ENCODE data around the gene FXYD5.

Gene FXYD5

GRCh38 chr19:35206855-35207254 is 52.3 kb downstream of the FXYD5 start:
- TF ChIP-seq FOXP2 (optimal IDR thresholded peaks at IDR 0.05; ENCODE audit: borderline replicate concordance, extremely low read depth, extremely low read length, insufficient read depth), result no peak
- TF ChIP-seq SIN3A (IDR thresholded peaks at IDR 0.05; ENCODE audit: borderline replicate concordance, insufficient read depth, low read length), result no peak
- no peak for TF ChIP-seq TAF1 (IDR thresholded peaks at IDR 0.05; ENCODE audit: borderline replicate concordance, insufficient read depth, low read length)
- no peak for TF ChIP-seq POLR2AphosphoS5 (IDR thresholded peaks at IDR 0.05; ENCODE audit: low read depth, low read length)

DNA sequence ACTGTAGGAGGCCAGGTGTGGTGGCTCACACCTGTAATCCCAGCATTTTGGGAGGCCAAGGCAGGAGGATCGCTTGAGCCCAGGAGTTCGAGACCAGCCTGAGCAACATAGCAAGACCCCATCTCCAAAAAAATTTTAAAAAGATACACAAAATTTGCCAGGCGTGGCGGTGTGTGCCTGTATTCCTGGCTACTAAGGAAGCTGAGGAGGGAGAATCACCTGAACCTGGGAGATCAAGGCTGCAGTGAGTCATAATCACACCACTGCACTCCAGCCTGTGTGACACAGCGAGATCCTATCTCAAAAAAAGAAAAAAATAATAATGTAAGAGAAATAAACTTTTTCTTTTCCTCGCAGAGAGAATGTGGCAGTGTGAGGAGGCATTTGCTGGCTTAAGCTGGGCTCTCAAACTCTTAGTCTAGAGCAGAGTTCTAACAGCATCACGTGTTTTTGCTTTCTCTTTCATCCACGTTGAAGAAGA is 52.9 kb downstream of the FXYD5 start:
- TF ChIP-seq POLR2AphosphoS5 (IDR thresholded peaks at IDR 0.05; ENCODE audit: low read depth, low read length) (no peak), FOXP2 (optimal IDR thresholded peaks at IDR 0.05; ENCODE audit: borderline replicate concordance, extremely low read depth, extremely low read length, insufficient read depth) (no peak), SIN3A (IDR thresholded peaks at IDR 0.05; ENCODE audit: borderline replicate concordance, insufficient read depth, low read length) (no peak), TAF1 (IDR thresholded peaks at IDR 0.05; ENCODE audit: borderline replicate concordance, insufficient read depth, low read length) (no peak)
- TF ChIP-seq, protein P1, sequence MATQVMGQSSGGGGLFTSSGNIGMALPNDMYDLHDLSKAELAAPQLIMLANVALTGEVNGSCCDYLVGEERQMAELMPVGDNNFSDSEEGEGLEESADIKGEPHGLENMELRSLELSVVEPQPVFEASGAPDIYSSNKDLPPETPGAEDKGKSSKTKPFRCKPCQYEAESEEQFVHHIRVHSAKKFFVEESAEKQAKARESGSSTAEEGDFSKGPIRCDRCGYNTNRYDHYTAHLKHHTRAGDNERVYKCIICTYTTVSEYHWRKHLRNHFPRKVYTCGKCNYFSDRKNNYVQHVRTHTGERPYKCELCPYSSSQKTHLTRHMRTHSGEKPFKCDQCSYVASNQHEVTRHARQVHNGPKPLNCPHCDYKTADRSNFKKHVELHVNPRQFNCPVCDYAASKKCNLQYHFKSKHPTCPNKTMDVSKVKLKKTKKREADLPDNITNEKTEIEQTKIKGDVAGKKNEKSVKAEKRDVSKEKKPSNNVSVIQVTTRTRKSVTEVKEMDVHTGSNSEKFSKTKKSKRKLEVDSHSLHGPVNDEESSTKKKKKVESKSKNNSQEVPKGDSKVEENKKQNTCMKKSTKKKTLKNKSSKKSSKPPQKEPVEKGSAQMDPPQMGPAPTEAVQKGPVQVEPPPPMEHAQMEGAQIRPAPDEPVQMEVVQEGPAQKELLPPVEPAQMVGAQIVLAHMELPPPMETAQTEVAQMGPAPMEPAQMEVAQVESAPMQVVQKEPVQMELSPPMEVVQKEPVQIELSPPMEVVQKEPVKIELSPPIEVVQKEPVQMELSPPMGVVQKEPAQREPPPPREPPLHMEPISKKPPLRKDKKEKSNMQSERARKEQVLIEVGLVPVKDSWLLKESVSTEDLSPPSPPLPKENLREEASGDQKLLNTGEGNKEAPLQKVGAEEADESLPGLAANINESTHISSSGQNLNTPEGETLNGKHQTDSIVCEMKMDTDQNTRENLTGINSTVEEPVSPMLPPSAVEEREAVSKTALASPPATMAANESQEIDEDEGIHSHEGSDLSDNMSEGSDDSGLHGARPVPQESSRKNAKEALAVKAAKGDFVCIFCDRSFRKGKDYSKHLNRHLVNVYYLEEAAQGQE (IDR thresholded peaks at IDR 0.05; ENCODE audit: insufficient read depth in 1 of 2, low read depth in 2 of 2, low read length in 2 of 2), result no peak

GRCh38 chr19:35208121-35208520 is 53.6 kb downstream of the FXYD5 start:
- TF ChIP-seq POLR2AphosphoS5 (IDR thresholded peaks at IDR 0.05; ENCODE audit: low read depth, low read length) (no peak), SIN3A (IDR thresholded peaks at IDR 0.05; ENCODE audit: borderline replicate concordance, insufficient read depth, low read length) (no peak), FOXP2 (optimal IDR thresholded peaks at IDR 0.05; ENCODE audit: borderline replicate concordance, extremely low read depth, extremely low read length, insufficient read depth) (no peak), TAF1 (IDR thresholded peaks at IDR 0.05; ENCODE audit: borderline replicate concordance, insufficient read depth, low read length) (no peak)
- TF ChIP-seq, protein P1 (IDR thresholded peaks at IDR 0.05; ENCODE audit: insufficient read depth in 1 of 2, low read depth in 2 of 2, low read length in 2 of 2), result no peak

GRCh38 chr19:35209646-35210045 is 55.1 kb downstream of the FXYD5 start:
- TF ChIP-seq POLR2AphosphoS5 (IDR thresholded peaks at IDR 0.05; ENCODE audit: low read depth, low read length), result no peak
- no peak for TF ChIP-seq SIN3A (IDR thresholded peaks at IDR 0.05; ENCODE audit: borderline replicate concordance, insufficient read depth, low read length)
- TF ChIP-seq, protein P1 (IDR thresholded peaks at IDR 0.05; ENCODE audit: insufficient read depth in 1 of 2, low read depth in 2 of 2, low read length in 2 of 2), result no peak
- no peak for TF ChIP-seq TAF1 (IDR thresholded peaks at IDR 0.05; ENCODE audit: borderline replicate concordance, insufficient read depth, low read length)
- no peak for TF ChIP-seq FOXP2 (optimal IDR thresholded peaks at IDR 0.05; ENCODE audit: borderline replicate concordance, extremely low read depth, extremely low read length, insufficient read depth)

DNA sequence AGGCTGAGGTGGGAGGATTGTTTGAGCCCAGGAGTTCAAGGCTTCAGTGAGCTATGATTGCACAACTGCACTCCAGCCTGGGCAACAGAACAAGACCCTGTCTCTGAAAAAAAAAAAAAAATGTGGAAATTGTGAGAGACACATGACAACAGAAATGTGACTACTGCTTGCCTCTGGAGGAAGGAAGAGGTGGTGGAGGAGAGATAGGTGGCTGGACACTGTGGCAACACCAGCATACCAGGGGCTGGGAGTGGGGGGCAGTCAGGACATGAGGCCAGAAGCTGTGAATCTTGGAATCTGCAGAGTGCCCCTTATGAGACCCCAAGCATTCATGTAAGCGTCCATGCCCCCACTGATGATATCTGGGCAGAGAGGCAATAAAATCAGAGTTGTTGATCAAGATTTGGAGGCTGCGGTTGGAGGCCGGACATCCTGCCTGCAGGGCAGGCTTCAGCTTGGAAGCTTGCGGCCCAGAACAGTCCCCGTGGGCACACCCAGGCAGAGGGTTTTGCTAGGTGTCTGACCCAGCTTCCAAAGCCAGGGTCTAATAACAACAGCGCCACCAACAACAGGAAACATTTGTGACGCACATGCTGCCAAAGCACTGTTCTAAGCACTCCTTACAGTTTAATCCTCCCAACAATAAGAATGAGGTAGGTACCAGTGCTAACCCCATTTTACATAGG is 57.2 kb downstream of the FXYD5 start:
- TF ChIP-seq TAF1 (IDR thresholded peaks at IDR 0.05; ENCODE audit: borderline replicate concordance, insufficient read depth, low read length), result no peak
- no peak for TF ChIP-seq FOXP2 (optimal IDR thresholded peaks at IDR 0.05; ENCODE audit: borderline replicate concordance, extremely low read depth, extremely low read length, insufficient read depth)
- no peak for TF ChIP-seq POLR2AphosphoS5 (IDR thresholded peaks at IDR 0.05; ENCODE audit: low read depth, low read length)
- TF ChIP-seq SIN3A (IDR thresholded peaks at IDR 0.05; ENCODE audit: borderline replicate concordance, insufficient read depth, low read length), result no peak
- TF ChIP-seq, protein P1 (IDR thresholded peaks at IDR 0.05; ENCODE audit: insufficient read depth in 1 of 2, low read depth in 2 of 2, low read length in 2 of 2), result no peak

Data from PFSK-1 (cell line).